SK-N-SH (cell line): Measurements from ENCODE around the gene SCAMP5. TPM values are rescaled to one million over a fixed set of nuclear protein-coding genes. Genes with fewer than 3 reads are reported as not detected.

ENCODE experiments used
- CTCF ChIA-PET: fragments of 300-600, 350-600 bp; formaldehyde crosslinking; extraction: SDS; loops from one replicate; lab custom pipeline; 2021; lab: Yijun Ruan, JAX
- POLR2A ChIA-PET: fragments of 350-600 bp; sonication (Branson Sonifier 250); formaldehyde crosslinking; extraction: SDS; loops from one replicate; lab custom pipeline; 2020; ENCODE audit warnings: antibody characterized with exemption, inconsistent platforms; lab: Yijun Ruan, JAX
- DNase-seq: peaks from one replicate; pipeline ENCODE4 v3.0.0; 2012
- H2AFZ ChIP-seq: fragments of 200-600 bp; sonication (generic); 2 replicates; pipeline ENCODE4 v1.8.1; 2016; ENCODE audit warnings: antibody characterized with exemption, mild to moderate bottlenecking, low read depth
- H3F3A ChIP-seq: fragments of 200-600 bp; sonication (generic); replicated peaks from 2 replicates; pipeline ENCODE3; 2016; ENCODE audit warnings: antibody characterized with exemption, mild to moderate bottlenecking; ENCODE audit not compliant: insufficient read depth
- H3K27ac ChIP-seq, 2 experiments: fragments of 200-500 bp in 1 of 2; fragments of 200-600 bp in 1 of 2; sonication (Bioruptor generic) in 1 of 2; sonication (generic), shearing (Covaris generic) in 1 of 2; 2 replicates each; pipeline versions ENCODE4 v1.5.1 to v1.6.1; 2014 to 2016; ENCODE audit warnings: low read depth in 2 of 2, inconsistent platforms in 1 of 2, low read length in 1 of 2, mild to moderate bottlenecking in 1 of 2, mixed read lengths in 1 of 2
- H3K27me3 ChIP-seq: fragments of 200-600 bp; sonication (generic), shearing (Covaris generic); 2 replicates; pipeline ENCODE4 v1.6.1; 2016; ENCODE audit warnings: mixed run types; ENCODE audit not compliant: insufficient read depth
- H3K36me3 ChIP-seq, 2 experiments: fragments of 200-500 bp in 1 of 2; fragments of 200-600 bp in 1 of 2; sonication (Bioruptor generic) in 1 of 2; sonication (generic) in 1 of 2; replicated peaks in 1 of 2; 2 replicates each; pipeline versions ENCODE3 to v1.5.1; 2014 to 2016; ENCODE audit warnings: low read length in 1 of 2, mild to moderate bottlenecking in 1 of 2; ENCODE audit not compliant: insufficient read depth in 2 of 2, control insufficient read depth in 1 of 2
- H3K4me1 ChIP-seq, 2 experiments: fragments of 200-500 bp in 1 of 2; fragments of 200-600 bp in 1 of 2; sonication (Bioruptor generic) in 1 of 2; sonication (generic), shearing (Covaris generic) in 1 of 2; 2 replicates each; pipeline versions ENCODE4 v1.5.1 to v1.6.1; 2014 to 2016; ENCODE audit warnings: low read depth in 1 of 2, low read length in 1 of 2, mixed run types in 1 of 2; ENCODE audit not compliant: insufficient read depth in 2 of 2, control insufficient read depth in 1 of 2
- H3K4me2 ChIP-seq: fragments of 200-600 bp; sonication (generic), shearing (Covaris generic); 2 replicates; pipeline ENCODE4 v1.6.1; 2017; ENCODE audit warnings: mixed run types
- H3K4me3 ChIP-seq, 2 experiments: fragments of 200-500 bp in 1 of 2; fragments of 200-600 bp in 1 of 2; sonication (Bioruptor generic) in 1 of 2; sonication (generic), shearing (Covaris generic) in 1 of 2; 2 replicates each; pipeline versions ENCODE4 v1.5.1 to v1.8.1; 2014 to 2016; ENCODE audit warnings: low read depth in 2 of 2, inconsistent platforms in 1 of 2, low read length in 1 of 2, mild to moderate bottlenecking in 1 of 2, mixed read lengths in 1 of 2, moderate library complexity in 1 of 2
- H3K79me2 ChIP-seq: fragments of 200-600 bp; sonication (generic); 2 replicates; pipeline ENCODE4 v1.8.1; 2017; ENCODE audit warnings: mild to moderate bottlenecking; ENCODE audit not compliant: insufficient read depth
- H3K9ac ChIP-seq: fragments of 200-600 bp; sonication (generic); 2 replicates; pipeline ENCODE4 v1.6.1; 2017; ENCODE audit warnings: mixed run types
- H3K9me2 ChIP-seq: fragments of 200-600 bp; sonication (generic); 2 replicates; pipeline ENCODE4 v1.6.1; 2017; ENCODE audit warnings: mixed run types
- H3K9me3 ChIP-seq: fragments of 200-600 bp; sonication (generic); 2 replicates; pipeline ENCODE4 v1.6.1; 2017; ENCODE audit warnings: mixed run types, mild to moderate bottlenecking, moderate library complexity
- H4K20me1 ChIP-seq: fragments of 200-600 bp; sonication (generic); 2 replicates; pipeline ENCODE4 v1.6.1; 2017; ENCODE audit warnings: mild to moderate bottlenecking, mixed run types; ENCODE audit not compliant: insufficient read depth
- ELF1 ChIP-seq: IDR thresholded peaks from 2 replicates; pipeline ENCODE4 v1.4.0; 2012
- EP300 ChIP-seq, 2 experiments: IDR thresholded peaks; 2 replicates each; pipeline versions ENCODE4 v1.4.0 to v1.6.1; 2012; ENCODE audit warnings: borderline replicate concordance in 1 of 2, low read depth in 1 of 2, low read length in 1 of 2
- EZH2phosphoT487 ChIP-seq: fragments of 200-600 bp; sonication (generic); IDR thresholded peaks from 2 replicates; pipeline ENCODE4 v1.6.1; 2017; ENCODE audit warnings: low read depth, mixed run types, mild to moderate bottlenecking, antibody characterized with exemption, moderate library complexity, borderline replicate concordance
- FOSL2 ChIP-seq: IDR thresholded peaks from 2 replicates; pipeline ENCODE4 v1.4.0; 2012; ENCODE audit warnings: low read depth, mild to moderate bottlenecking, moderate library complexity, borderline replicate concordance
- FOXM1 ChIP-seq: IDR thresholded peaks from 2 replicates; pipeline ENCODE4 v1.4.0; 2012; ENCODE audit warnings: low read depth, mild to moderate bottlenecking
- GABPA ChIP-seq: IDR thresholded peaks from 2 replicates; pipeline ENCODE4 v1.4.0; 2012; ENCODE audit warnings: low read depth, mild to moderate bottlenecking
- MXI1 ChIP-seq: IDR thresholded peaks from 2 replicates; pipeline ENCODE4 v1.6.1; 2012; ENCODE audit warnings: mild to moderate bottlenecking, low read depth, low read length, improper control_type of control experiment
- NFIC ChIP-seq: IDR thresholded peaks from 2 replicates; pipeline ENCODE4 v1.4.0; 2012; ENCODE audit warnings: borderline replicate concordance
- NRF1 ChIP-seq: IDR thresholded peaks from 2 replicates; pipeline ENCODE4 v1.6.1; 2012; ENCODE audit warnings: low read depth, mild to moderate bottlenecking, low read length
- POLR2AphosphoS5 ChIP-seq: IDR thresholded peaks from 2 replicates; pipeline ENCODE4 v1.6.1; 2012; ENCODE audit warnings: low read depth, low read length
- RCOR1 ChIP-seq: fragments of 150-350 bp; IDR thresholded peaks from 2 replicates; pipeline ENCODE4 v1.6.1; 2017; ENCODE audit warnings: antibody characterized with exemption, low read length
- RFX5 ChIP-seq: IDR thresholded peaks from 2 replicates; pipeline ENCODE4 v1.6.1; 2012; ENCODE audit warnings: mild to moderate bottlenecking, improper control_type of control experiment, low read length
- RXRA ChIP-seq: IDR thresholded peaks from 2 replicates; pipeline ENCODE4 v1.4.0; 2012; ENCODE audit warnings: low read depth, mild to moderate bottlenecking, borderline replicate concordance
- SIN3A ChIP-seq: IDR thresholded peaks from 2 replicates; pipeline ENCODE4 v1.6.1; 2012; ENCODE audit warnings: low read depth, mild to moderate bottlenecking, low read length, moderate library complexity, borderline replicate concordance
- SMC3 ChIP-seq: IDR thresholded peaks from 2 replicates; pipeline ENCODE4 v1.6.1; 2012; ENCODE audit warnings: low read depth, low read length, improper control_type of control experiment
- TEAD4 ChIP-seq: IDR thresholded peaks from 2 replicates; pipeline ENCODE4 v1.4.0; 2012; ENCODE audit warnings: mild to moderate bottlenecking, borderline replicate concordance; ENCODE audit not compliant: insufficient read depth
- YY1 ChIP-seq: IDR thresholded peaks from 2 replicates; pipeline ENCODE4 v1.4.0; 2012; ENCODE audit warnings: low read depth, mild to moderate bottlenecking
- WGBS: methylation state at CpG from one replicate; pipeline ENCODE4 v1.1.6; 2017; ENCODE audit warnings: low lambda C conversion rate; 5-methylcytosine and 5-hydroxymethylcytosine counted together
- polyA plus RNA-seq, 3 experiments: library from polyadenylated mRNA; depleted of rRNA; stranded (reverse); fragments of >200 nt; gene quantifications; 2 replicates each; pipeline ENCODE4 v1.2.3, GENCODE V29; 2012
- TF ChIP-seq, protein P1 (sequence below): IDR thresholded peaks from 2 replicates; pipeline ENCODE4 v1.4.0; 2012; ENCODE audit warnings: low read depth, borderline replicate concordance
- TF ChIP-seq, protein P2 (sequence below): IDR thresholded peaks from 2 replicates; pipeline ENCODE4 v1.4.0; 2012; ENCODE audit warnings: low read depth
- TF ChIP-seq, protein P3 (sequence below): fragments of 150-350 bp; IDR thresholded peaks from 2 replicates; pipeline ENCODE4 v1.6.1; 2016; ENCODE audit warnings: mild to moderate bottlenecking, low read depth, low read length
- TF ChIP-seq, protein P4 (sequence below): IDR thresholded peaks from 2 replicates; pipeline ENCODE4 v1.6.1; 2012; ENCODE audit warnings: mild to moderate bottlenecking, low read depth, low read length, moderate library complexity

SCAMP5 gene
- polyA plus RNA-seq, 1 of the 3 experiments (the other 2 are of a cell fraction), result 27.9 TPM

DNA sequence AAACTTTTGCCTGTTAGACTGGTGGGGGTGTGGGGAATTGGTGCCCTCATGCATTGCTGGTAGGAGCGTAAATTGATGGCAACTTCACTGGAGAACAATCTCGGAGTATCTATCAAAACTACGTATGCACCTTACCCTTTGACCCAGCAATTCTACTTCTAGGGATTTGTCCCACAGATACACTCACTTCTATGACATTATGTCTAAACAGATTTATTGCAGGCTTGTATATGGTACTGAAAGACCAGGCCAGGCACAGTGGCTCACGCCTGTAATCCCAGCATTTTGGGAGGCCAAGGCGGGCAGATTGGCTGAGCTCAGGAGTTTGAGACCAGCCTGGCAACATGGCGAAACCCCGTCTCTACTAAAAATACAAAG lies 58.4 kb downstream of the SCAMP5 start:
- ChIA-PET POLR2A (interaction anchor here (1.2 kb wide), 1 partner anchor 148 kb away, joined by 3 read pairs; the partner anchor contains the start of gene C15orf39), CTCF (interaction anchor here (0.9 to 1.1 kb wide), 2 partner anchors 11 to 25 kb away, joined by 3 read pairs; no protein-coding TSS in a partner anchor)
- H3K9me3 ChIP-seq, result no peaks in the 10 kb centered on the region
- no peaks in the 10 kb centered on the region for H3K9me2 ChIP-seq
- H3K4me1 ChIP-seq, result peaks cover 0 to 22% of the 10 kb centered on the region in 2 experiments; a peak in 1 of 4 replicates
- no peaks in the 10 kb centered on the region for H4K20me1 ChIP-seq
- H3K27me3 ChIP-seq, result no peaks in the 10 kb centered on the region
- no peak overlapping the region for H3K4me3 ChIP-seq
- WGBS, result 96% methylated on average over 7 of the region's 7 CpGs
- H3K79me2 ChIP-seq, result no peaks in the 10 kb centered on the region
- H3K27ac ChIP-seq, result no peak overlapping the region
- no peak for DNase-seq
- TF ChIP-seq POLR2AphosphoS5, result no peak
- no peak for TF ChIP-seq RCOR1
- no peak for TF ChIP-seq EZH2phosphoT487
- no peak for TF ChIP-seq NFIC
- no peak for TF ChIP-seq RXRA
- no peak for TF ChIP-seq GABPA
- no peak for TF ChIP-seq ELF1
- TF ChIP-seq NRF1, result no peak
- TF ChIP-seq, protein P1, sequence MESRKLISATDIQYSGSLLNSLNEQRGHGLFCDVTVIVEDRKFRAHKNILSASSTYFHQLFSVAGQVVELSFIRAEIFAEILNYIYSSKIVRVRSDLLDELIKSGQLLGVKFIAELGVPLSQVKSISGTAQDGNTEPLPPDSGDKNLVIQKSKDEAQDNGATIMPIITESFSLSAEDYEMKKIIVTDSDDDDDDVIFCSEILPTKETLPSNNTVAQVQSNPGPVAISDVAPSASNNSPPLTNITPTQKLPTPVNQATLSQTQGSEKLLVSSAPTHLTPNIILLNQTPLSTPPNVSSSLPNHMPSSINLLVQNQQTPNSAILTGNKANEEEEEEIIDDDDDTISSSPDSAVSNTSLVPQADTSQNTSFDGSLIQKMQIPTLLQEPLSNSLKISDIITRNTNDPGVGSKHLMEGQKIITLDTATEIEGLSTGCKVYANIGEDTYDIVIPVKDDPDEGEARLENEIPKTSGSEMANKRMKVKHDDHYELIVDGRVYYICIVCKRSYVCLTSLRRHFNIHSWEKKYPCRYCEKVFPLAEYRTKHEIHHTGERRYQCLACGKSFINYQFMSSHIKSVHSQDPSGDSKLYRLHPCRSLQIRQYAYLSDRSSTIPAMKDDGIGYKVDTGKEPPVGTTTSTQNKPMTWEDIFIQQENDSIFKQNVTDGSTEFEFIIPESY, result no peak
- TF ChIP-seq SIN3A, result no peak
- TF ChIP-seq, protein P2, sequence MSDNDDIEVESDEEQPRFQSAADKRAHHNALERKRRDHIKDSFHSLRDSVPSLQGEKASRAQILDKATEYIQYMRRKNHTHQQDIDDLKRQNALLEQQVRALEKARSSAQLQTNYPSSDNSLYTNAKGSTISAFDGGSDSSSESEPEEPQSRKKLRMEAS, result no peak
- no peak for TF ChIP-seq TEAD4
- TF ChIP-seq, protein P3, sequence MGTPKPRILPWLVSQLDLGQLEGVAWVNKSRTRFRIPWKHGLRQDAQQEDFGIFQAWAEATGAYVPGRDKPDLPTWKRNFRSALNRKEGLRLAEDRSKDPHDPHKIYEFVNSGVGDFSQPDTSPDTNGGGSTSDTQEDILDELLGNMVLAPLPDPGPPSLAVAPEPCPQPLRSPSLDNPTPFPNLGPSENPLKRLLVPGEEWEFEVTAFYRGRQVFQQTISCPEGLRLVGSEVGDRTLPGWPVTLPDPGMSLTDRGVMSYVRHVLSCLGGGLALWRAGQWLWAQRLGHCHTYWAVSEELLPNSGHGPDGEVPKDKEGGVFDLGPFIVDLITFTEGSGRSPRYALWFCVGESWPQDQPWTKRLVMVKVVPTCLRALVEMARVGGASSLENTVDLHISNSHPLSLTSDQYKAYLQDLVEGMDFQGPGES, result no peak
- no peak for TF ChIP-seq SMC3
- H2AFZ ChIP-seq, result no peak overlapping the region
- no peak overlapping the region for H3K9ac ChIP-seq
- H3F3A ChIP-seq, result no peaks in the 10 kb centered on the region
- no peaks in the 10 kb centered on the region for H3K36me3 ChIP-seq
- no peak overlapping the region for H3K4me2 ChIP-seq

DNA sequence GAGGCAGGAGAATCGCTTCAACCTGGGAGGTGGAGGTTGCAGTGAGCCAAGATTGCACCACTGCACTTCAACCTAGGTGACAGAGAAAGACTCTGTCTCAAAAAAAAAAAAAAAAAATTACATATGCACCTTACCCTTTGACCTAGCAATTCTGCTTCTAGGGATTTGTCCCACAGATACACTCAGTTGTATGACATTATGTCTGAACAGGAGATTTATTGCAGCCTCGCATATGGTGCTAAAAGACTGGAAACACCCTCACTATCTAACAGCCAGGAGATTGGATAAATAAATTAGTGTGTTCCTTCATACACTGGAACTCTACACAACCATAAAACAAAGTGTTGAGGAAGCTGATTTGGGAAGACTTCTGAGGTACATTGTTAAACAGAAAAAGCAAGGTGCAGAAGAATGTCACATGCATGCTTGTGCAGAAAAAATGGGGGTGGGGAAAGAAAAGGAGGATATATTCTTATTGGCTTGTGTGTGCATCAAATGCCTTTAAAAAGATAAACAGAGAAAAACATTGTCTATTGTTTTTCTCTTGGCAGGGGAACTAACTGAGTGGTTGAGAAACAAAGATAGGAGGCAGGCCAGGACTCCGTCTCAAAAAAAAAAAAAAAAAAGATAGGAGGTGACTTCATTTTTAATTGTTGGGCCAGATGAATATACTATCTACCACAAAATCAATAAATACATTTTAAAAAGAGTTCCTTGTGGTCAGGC lies 59.0 kb downstream of the SCAMP5 start:
- no peak overlapping the region for H2AFZ ChIP-seq
- no peak overlapping the region for H3K4me2 ChIP-seq
- H3K4me1 ChIP-seq, result peaks cover 0 to 16% of the 10 kb centered on the region in 2 experiments; a peak in 1 of 4 replicates
- H3K9ac ChIP-seq, result no peak overlapping the region
- no peak for DNase-seq
- H3K4me3 ChIP-seq, result no peak overlapping the region
- H3K79me2 ChIP-seq, result no peaks in the 10 kb centered on the region
- ChIA-PET CTCF (interaction anchor here (1.1 to 1.2 kb wide), 2 partner anchors 25 to 149 kb away, joined by 3 to 4 read pairs; no protein-coding TSS in a partner anchor), POLR2A (no interaction called here)
- no peaks in the 10 kb centered on the region for H3K9me3 ChIP-seq
- no peaks in the 10 kb centered on the region for H4K20me1 ChIP-seq
- no peaks in the 10 kb centered on the region for H3K9me2 ChIP-seq
- H3F3A ChIP-seq, result no peaks in the 10 kb centered on the region
- H3K27me3 ChIP-seq, result no peaks in the 10 kb centered on the region
- WGBS, result 89% methylated on average over 3 of the region's 3 CpGs
- no peak overlapping the region for H3K27ac ChIP-seq
- H3K36me3 ChIP-seq, result no peaks in the 10 kb centered on the region
- no peak for TF ChIP-seq EP300 (IDR thresholded peaks at IDR 0.05; ENCODE audit: borderline replicate concordance in 1 of 2, low read depth in 1 of 2, low read length in 1 of 2)
- TF ChIP-seq YY1, result no peak
- no peak for TF ChIP-seq FOSL2
- TF ChIP-seq MXI1, result no peak
- TF ChIP-seq, protein P4, sequence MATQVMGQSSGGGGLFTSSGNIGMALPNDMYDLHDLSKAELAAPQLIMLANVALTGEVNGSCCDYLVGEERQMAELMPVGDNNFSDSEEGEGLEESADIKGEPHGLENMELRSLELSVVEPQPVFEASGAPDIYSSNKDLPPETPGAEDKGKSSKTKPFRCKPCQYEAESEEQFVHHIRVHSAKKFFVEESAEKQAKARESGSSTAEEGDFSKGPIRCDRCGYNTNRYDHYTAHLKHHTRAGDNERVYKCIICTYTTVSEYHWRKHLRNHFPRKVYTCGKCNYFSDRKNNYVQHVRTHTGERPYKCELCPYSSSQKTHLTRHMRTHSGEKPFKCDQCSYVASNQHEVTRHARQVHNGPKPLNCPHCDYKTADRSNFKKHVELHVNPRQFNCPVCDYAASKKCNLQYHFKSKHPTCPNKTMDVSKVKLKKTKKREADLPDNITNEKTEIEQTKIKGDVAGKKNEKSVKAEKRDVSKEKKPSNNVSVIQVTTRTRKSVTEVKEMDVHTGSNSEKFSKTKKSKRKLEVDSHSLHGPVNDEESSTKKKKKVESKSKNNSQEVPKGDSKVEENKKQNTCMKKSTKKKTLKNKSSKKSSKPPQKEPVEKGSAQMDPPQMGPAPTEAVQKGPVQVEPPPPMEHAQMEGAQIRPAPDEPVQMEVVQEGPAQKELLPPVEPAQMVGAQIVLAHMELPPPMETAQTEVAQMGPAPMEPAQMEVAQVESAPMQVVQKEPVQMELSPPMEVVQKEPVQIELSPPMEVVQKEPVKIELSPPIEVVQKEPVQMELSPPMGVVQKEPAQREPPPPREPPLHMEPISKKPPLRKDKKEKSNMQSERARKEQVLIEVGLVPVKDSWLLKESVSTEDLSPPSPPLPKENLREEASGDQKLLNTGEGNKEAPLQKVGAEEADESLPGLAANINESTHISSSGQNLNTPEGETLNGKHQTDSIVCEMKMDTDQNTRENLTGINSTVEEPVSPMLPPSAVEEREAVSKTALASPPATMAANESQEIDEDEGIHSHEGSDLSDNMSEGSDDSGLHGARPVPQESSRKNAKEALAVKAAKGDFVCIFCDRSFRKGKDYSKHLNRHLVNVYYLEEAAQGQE, result no peak
- TF ChIP-seq NFIC, result no peak
- no peak for TF ChIP-seq ELF1
- TF ChIP-seq TEAD4, result no peak
- no peak for TF ChIP-seq FOXM1
- no peak for TF ChIP-seq RFX5
